LNCAP (cell line): ENCODE results near the gene TUBB1.

Source experiments
- TF ChIP-seq, protein P1 (sequence below): fragments of 450-650 bp; IDR thresholded peaks from 2 replicates; pipeline ENCODE4 v1.5.1; 2017; ENCODE audit warnings: mild to moderate bottlenecking

TUBB1 gene

DNA sequence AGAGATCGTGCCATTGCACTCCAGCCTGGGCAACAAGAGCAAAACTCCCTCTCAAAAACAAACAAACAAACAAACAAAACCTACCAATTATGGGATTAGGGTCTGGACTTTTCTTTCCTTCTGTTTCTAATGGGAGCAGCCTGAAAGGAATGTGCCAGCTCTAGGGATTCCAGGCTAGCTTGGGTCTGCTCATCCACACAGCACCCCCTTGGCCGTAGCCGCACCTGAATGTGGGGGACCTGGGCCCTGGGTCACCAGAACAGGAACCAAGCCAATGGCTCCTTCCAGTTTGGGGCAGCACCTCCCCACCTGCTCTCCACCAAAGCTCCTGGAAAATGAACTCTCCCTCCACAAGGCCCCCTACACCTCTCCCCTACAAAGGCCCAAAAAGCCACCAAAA is 18.9 kb upstream of the TUBB1 start:
- TF ChIP-seq, protein P1, sequence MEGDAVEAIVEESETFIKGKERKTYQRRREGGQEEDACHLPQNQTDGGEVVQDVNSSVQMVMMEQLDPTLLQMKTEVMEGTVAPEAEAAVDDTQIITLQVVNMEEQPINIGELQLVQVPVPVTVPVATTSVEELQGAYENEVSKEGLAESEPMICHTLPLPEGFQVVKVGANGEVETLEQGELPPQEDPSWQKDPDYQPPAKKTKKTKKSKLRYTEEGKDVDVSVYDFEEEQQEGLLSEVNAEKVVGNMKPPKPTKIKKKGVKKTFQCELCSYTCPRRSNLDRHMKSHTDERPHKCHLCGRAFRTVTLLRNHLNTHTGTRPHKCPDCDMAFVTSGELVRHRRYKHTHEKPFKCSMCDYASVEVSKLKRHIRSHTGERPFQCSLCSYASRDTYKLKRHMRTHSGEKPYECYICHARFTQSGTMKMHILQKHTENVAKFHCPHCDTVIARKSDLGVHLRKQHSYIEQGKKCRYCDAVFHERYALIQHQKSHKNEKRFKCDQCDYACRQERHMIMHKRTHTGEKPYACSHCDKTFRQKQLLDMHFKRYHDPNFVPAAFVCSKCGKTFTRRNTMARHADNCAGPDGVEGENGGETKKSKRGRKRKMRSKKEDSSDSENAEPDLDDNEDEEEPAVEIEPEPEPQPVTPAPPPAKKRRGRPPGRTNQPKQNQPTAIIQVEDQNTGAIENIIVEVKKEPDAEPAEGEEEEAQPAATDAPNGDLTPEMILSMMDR = no peak

DNA sequence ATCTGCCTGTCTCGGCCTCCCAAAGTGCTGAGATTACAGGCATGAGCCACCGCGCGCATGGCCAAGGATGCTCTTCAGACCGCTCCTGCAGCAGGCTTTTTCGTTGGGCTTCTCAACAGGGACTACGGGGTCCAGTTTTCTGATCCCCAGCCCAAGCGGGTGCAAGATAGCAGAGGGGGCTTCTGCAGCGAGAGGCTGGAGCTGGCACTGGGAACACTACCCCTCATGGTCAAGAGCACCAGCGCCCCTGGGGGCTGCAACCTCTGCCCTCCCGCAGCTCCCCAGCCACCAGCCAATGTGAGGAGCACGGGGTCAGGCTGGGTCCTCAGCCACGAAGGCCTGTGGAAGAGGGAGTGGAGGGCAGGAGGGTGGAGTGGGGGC is 18.2 kb upstream of the TUBB1 start:
- TF ChIP-seq, protein P1 = no peak

DNA sequence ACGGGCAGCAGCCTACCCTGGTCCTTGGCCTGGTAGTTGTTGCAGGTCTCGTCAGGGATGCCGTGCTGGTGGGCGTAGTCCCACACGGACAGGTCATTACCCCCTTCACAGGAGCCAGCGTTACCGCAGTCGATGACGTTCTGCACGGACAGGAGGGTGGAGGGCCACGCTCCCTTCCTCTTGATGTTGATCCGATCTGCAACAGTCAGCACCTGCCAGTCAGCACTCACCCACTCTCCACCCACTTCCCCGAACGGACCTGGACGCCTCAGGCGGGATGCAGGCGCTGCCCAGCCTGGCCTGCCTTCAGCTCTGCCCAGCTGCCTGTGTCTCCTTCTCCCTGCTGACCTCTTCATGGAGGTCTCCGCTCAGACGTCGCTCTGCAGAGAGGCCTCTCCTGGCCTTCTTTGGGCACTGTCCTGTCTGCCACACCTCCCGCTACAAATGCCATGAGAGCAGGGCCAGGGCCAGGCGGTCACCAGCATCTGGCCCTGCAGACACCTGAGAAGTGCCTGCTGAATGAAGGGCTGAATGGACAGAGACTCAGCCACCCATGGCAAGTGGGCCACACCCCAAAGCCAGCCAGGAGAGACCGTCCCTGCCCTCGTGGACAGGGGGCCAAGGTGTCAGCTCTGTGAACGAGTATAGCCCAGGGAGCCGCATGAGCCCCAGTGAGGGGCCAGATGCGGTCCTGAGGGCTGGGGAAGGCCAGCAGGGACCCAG is 17.6 kb upstream of the TUBB1 start:
- TF ChIP-seq, protein P1 = no peak

DNA sequence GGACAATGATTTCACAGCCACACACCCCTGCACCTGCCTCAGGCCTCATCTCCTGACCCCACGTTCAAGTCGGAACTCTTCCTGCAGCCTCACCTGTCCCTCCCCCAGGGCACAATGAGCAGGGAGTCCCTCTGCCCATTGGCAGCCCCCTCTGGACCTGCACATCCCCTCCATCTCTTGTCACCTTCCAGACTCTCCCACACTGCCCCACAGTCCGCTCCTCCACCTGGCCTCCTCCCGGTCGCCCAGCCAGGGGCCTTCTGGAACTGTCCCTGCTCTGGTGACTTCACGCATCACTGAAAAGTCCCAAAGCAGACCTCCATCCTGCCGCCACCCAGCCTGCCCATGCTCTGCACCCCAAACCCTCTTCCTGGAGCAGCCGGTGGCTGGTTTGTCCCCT is 16.8 kb upstream of the TUBB1 start:
- TF ChIP-seq, protein P1 = no peak

DNA sequence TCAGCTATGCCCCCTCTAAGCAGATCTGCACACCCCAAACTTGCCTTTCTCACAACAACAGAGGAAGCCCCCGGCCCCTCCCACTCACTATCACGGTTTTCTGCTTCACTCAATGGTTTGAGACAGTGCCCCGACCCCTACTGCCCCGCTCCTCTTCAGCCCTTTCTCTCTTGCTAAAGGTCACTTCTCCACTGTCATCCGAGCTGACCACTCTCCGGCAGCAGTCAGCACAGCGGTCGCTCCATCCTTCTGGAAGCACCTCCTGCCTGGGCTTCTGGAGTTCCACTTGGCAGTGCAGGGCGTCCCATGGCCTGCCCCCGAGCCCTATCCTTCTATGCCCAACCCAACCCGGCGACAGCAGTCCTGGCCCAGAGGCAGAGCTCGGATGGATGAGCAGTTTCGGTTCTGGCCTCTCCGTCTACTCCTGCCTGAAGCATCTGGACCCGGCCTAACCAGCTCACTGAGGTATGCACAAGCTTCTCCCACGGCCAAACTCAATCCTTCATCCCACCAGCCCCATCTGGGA is 16.3 kb upstream of the TUBB1 start:
- TF ChIP-seq, protein P1 = no peak

DNA sequence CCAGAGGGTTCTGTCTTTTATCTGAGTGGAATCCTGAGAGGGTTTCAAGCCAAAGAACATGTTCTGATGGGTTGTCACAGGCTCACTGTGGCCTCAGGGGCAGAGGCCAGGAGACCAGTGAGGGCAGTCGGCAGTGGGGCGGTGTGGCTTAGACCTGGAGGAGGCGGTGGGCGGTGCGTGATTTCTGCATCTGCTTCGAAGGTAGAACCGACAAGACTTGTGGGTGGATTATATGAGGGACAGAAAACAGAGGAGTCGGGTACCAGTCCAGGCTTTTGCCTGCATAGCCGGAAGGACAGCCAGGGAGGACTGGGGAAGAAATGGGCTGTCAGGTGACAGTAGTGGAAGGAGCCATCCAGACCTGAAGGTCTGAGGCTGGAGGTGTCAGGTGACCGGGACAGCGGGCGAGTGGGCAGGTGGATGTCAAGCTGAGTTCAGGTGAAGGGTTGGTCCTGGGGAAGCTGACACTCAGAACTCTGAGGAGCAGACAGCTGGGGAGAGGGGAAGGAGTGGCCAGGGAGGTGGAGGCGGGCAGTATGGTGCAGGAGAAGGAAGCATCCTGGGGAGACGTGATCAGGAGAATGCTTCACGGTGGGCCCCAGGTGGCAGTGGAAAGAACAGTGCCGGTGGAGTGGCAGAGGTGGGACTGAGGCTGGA is 15.3 kb upstream of the TUBB1 start:
- TF ChIP-seq, protein P1 = no peak

DNA sequence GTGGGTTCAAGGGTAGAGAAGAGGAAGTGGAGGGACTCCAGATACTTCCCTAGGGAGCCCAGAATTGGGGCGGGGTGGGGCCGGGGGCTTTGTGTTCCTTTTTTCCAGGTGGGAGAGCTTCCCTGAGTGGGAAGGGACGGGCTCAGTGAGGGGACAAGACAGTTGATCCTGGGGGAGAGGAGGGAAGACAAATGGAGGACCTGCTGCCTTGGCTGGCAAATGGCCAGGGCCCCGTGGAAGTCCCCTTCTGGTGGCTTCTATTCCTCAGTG is 14.8 kb upstream of the TUBB1 start:
- TF ChIP-seq, protein P1 = no peak
